DLD1 (cell line): ENCODE data around the gene NAGPA.

Experiments used
- in situ Hi-C: cut with HindIII; loops from 2 replicates; pipeline ENCODE4 v1.10.0; 2017; ENCODE audit warnings: low sequenced_read_pairs

NAGPA gene

GRCh38 chr16:5006348-5007193 is 27.2 kb downstream of the NAGPA start:
- in situ Hi-C loops: no loop called here

- in situ Hi-C loops: no loop called here
Measured at GRCh38 chr16:5005916-5006315, 27.8 kb downstream of the NAGPA start.

GRCh38 chr16:5004311-5004710 is 29.4 kb downstream of the NAGPA start:
- in situ Hi-C loops: no loop called here

GRCh38 chr16:5003828-5004227 is 29.9 kb downstream of the NAGPA start:
- in situ Hi-C loops: no loop called here

- in situ Hi-C loops: no loop called here
Measured at GRCh38 chr16:5003211-5003610, 30.5 kb downstream of the NAGPA start.

GRCh38 chr16:5002699-5003143 is 31.0 kb downstream of the NAGPA start:
- in situ Hi-C loops: no loop called here

- in situ Hi-C loops: no loop called here
Measured at GRCh38 chr16:5001986-5002385, 31.7 kb downstream of the NAGPA start.

GRCh38 chr16:5001571-5001970 is 32.2 kb downstream of the NAGPA start:
- in situ Hi-C loops: no loop called here

GRCh38 chr16:5000573-5001001 is 33.1 kb downstream of the NAGPA start:
- in situ Hi-C loops: no loop called here

GRCh38 chr16:4994719-4995434 is 38.9 kb downstream of the NAGPA start:
- in situ Hi-C loops: no loop called here

- in situ Hi-C loops: no loop called here
Measured at GRCh38 chr16:4991754-4992153, 42.0 kb downstream of the NAGPA start.

GRCh38 chr16:4990415-4990814 is 43.3 kb downstream of the NAGPA start:
- in situ Hi-C loops: no loop called here

- in situ Hi-C loops: no loop called here
Measured at GRCh38 chr16:4989391-4990006, 44.2 kb downstream of the NAGPA start.

GRCh38 chr16:4988647-4989046 is 45.1 kb downstream of the NAGPA start:
- in situ Hi-C loops: no loop called here

GRCh38 chr16:4987580-4988374 is 46.0 kb downstream of the NAGPA start:
- in situ Hi-C loops: no loop called here

GRCh38 chr16:4987250-4987579 is 46.5 kb downstream of the NAGPA start:
- in situ Hi-C loops: no loop called here

GRCh38 chr16:4984174-4984990 is 49.4 kb downstream of the NAGPA start:
- in situ Hi-C loops: no loop called here

- in situ Hi-C loops: no loop called here
Measured at GRCh38 chr16:4982056-4982867, 51.5 kb downstream of the NAGPA start.

- in situ Hi-C loops: no loop called here
Measured at GRCh38 chr16:4981473-4981872, 52.3 kb downstream of the NAGPA start.
